ENCODE data around the gene SACM1L.

Gene SACM1L

DNA sequence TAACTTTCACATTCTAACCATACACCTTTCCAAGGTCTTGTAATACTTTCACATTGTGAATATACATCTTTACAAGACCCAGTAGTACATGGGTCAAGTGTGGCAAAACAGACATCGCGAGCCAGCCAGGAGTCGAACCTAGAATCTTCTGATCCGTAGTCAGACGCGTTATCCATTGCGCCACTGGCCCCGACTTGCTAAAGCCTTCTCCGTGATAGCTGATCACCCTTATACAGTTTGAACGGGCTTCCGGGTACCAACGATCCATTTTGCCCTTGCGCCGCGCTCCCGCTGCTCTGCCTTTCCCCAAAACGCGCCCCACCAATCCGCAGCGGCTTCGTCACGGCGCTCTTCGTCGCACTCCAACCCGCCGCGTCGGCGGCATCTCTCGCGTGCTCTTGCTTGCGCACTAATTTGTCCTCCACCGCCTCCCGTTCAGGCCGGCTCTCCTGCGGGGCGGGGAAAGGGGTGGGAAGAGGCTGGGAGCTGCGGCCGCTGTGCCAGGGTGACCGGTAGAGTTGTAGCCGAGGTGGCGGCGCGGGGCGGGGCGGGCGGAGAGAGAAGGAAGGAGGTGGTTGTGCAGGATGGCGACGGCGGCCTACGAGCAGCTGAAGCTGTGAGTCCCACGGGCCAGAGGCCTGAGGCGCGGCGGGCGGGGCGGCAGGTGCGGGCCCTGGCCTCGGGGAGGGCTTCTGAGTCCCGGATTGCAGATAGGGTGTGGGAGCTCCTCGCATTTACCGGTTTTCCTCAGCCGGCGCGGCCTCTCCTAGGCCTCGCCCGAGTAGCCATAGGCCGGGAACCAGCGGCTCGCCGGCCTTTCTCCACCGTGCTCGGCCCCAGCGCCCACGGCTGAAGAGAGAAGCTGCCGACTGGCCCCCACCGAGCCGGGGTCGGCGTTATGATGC, at the start of gene SACM1L:
TSS of gene SACM1L (plus strand) at position 515 of the 905 bp plus-strand sequence. CDS start at position 585, 70 bp downstream.
- peak; percentile 99 for DNase-seq

- no peak for DNase-seq
Observed at GRCh38 chr3:45640091-45640507, 49.1 kb upstream of the SACM1L start.

DNA sequence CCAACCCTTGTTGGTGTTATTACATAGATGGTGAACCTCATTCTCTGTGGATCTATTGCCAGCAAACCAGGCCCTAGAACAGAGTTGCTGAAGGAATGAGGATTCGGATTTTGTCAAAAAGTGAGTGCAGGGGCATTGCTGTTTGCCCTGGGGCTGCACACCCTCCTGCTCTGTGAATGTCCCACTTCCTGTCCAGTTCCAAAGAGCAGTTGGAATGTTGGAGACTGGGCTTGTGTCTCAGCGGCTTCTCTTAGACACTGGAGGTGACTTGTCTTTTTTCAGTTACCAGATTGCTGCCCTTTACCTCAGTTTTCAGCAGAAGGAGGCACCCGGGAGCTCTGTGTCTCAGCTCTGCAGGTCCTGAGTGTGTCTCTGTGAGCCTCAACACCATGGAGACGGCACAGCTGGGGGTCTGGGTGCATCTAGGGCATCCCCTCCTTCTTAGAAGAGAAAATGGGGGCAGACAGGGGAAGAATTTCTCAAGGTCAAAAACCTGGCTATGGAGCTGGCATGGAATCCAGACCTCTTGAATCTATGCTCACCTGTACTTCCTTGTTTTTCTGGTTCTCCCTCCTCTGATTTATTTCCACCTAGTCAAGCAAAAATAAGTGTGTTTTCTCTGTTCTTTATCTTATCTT, 48.4 kb upstream of the SACM1L start:
- peak; percentile 28 for DNase-seq

- DNase-seq = peak; percentile 13
Observed at GRCh38 chr3:45641756-45642155, 47.4 kb upstream of the SACM1L start.

- no peak for DNase-seq
Observed at GRCh38 chr3:45642731-45643152, 46.5 kb upstream of the SACM1L start.

- no peak for DNase-seq
Observed at GRCh38 chr3:45644063-45644790, 45.0 kb upstream of the SACM1L start.

DNA sequence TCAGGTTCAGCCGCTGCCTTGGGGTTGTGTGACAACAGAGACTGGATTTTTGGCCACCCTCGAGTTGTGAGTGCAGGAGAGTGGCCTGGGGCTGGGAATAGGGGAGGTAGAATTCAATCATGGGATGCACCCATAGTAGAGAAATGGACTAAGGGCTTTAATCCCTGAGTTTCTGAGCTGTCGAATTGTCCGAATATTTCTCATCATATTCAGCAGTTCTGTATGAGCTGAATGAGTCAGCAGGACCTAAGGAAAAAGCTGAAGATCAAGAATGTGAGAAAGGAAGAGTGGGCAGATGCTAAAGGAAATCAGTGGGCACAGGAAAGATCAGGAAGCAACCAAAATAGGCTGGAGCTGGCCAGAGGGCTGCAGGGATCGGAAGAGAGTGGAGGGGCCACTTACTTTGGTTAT, 44.4 kb upstream of the SACM1L start:
- DNase-seq = no peak

DNA sequence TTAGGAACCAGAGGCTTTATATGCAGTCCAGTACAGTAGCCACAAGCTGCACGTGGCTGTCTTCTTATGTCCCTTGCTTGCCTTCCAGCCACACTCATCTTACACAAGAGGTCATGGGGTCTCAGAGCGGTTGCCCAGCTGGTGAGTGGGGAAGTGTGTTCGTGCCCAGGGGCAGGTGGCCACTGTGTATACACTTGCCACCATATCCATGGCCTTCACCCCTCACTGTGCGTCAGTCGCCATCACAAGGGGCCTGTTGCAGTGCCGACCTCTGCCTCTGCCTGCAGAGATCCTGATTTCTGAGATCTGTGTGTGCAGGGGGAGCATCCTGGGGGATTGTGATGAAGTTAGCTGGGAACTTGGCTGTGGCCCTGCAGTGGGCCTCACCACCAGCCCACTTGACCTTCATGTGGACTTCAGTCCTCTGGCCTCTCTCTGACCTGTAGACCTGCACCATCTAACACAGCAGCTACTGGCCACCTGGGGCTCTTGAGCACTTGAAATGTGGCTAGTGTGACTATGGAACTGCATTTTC, 43.1 kb upstream of the SACM1L start:
- no peak for DNase-seq

- no peak for DNase-seq
Observed at GRCh38 chr3:45647148-45647619, 42.0 kb upstream of the SACM1L start.

- DNase-seq = no peak
Observed at GRCh38 chr3:45653205-45653604, 36.0 kb upstream of the SACM1L start.

- DNase-seq = no peak
Observed at GRCh38 chr3:45654397-45654944, 34.7 kb upstream of the SACM1L start.

DNA sequence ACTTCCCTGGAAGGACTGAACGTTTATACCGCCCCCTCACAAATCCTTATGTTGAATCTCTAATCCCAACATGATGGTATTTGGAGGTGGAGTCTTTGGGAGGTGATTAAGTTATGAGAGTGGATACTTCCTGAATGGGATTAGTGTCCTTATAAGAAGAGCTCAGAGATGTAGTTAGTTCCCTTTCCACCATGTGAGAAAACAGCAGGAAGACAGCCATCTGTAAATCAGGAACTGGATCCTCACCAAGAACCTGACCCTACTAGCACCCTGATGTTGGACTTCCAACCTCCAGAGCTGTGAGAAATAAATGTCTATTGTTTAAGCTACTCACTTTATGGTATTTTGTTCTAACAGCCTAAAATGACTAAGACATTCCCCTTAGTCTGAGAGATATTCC, 33.3 kb upstream of the SACM1L start:
- no peak for DNase-seq

DNA sequence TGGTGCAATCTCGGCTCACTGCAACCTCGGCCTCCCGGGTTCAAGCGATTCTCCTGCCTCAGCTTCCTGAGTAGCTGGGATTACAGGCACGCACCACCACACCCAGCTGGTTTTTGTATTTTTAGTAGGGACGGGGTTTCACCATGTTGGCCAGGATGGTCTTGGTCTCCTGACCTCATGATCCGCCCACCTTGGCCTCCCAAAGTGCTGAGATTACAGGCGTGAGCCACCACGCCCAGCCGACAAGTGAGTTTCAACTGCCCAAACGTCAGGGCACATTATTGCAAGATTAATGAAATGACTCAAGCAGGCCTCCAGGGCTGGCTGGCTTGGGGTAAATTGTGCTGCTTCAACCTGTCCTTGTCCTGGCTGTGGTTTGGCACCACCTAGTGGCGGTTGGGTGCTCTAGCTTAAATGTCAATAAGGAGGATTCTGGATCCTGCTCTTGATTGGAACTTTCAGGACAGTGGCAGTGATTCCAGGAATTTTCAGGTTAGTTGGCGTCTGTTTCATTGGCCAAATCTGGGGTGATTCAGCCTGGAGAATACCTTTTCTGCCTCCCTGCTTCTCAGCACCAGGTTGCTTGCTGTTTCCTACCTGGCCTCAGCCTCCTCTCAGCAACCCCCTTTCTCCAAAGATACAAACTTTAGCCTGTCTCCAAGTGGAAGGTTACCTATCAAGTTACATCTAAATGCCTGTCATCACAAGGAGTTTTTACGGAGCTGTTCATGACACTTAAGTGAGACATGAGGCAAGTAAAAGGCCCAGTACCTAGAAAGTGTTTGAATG, 32.4 kb upstream of the SACM1L start:
- DNase-seq = peak; percentile 76

- no peak for DNase-seq
Observed at GRCh38 chr3:45657853-45658252, 31.3 kb upstream of the SACM1L start.

- DNase-seq = peak; percentile 68
Observed at GRCh38 chr3:45659661-45660566, 29.3 kb upstream of the SACM1L start.

GRCh38 chr3:45660567-45660901, 28.7 kb upstream of the SACM1L start:
- no peak for DNase-seq

GRCh38 chr3:45664578-45664977, 24.6 kb upstream of the SACM1L start:
- DNase-seq = no peak

- peak; percentile 42 for DNase-seq
Observed at GRCh38 chr3:45665101-45665572, 24.1 kb upstream of the SACM1L start.

DNA sequence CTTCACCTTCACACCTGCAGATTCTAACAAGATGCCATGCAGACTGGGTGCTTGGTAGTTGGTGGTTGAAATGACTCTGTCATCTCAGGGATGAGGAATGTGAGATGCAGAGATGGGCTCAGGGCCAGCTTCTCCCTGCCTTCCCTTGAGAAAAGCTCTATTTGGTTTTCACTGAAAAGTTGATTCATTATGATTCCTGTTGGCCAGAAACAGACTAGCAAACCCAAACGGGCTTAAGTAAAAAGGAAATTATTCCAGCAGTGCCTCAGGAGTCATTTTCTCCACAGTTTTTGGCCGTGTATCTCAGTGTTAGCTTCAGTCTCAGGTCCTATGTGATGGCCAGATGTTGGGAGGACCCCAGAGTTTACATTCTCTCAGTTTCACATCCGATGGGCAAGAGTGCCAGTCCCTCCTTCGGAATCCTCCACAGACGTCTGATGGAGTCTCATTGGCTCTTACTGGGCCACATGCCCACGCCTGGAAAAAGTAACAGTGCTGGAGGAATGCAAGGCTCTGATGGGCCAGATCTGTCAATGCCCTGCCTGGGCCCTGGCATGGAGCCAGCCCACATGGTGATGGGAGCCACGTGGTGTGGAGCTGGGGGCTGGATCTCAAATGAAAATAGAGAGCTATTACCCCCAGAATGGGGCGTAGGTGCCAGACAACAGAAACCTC, 22.3 kb upstream of the SACM1L start:
- DNase-seq = no peak

- DNase-seq = no peak
Observed at GRCh38 chr3:45667569-45667934, 21.6 kb upstream of the SACM1L start.

Measured in retina (tissue), 1 donor.